ENCODE data around the gene SNTB2.

SNTB2 gene

GRCh38 chr16:69253870-69254341 is 66.9 kb downstream of the SNTB2 start:
- TF ChIP-seq CTCF (conservative IDR thresholded peaks at IDR 0.05) = no peak
- H3K27ac ChIP-seq = peak overlapping the region; percentile 77

- peak overlapping the region; percentile 84; the same call in 1 of the 2 replicates for H3K27ac ChIP-seq
Measured at GRCh38 chr16:69259428-69259764, 72.4 kb downstream of the SNTB2 start.

GRCh38 chr16:69260019-69260418 is 73.1 kb downstream of the SNTB2 start:
- H3K27ac ChIP-seq = peak overlapping the region; percentile 84
- TF ChIP-seq CTCF (conservative IDR thresholded peaks at IDR 0.05) = no peak

- H3K27ac ChIP-seq = peak overlapping the region; percentile 84
- no peak for TF ChIP-seq CTCF (conservative IDR thresholded peaks at IDR 0.05)
Measured at GRCh38 chr16:69260506-69260905, 73.5 kb downstream of the SNTB2 start.

GRCh38 chr16:69266334-69267063 is 79.5 kb downstream of the SNTB2 start:
- H3K27ac ChIP-seq = no peak overlapping the region
- TF ChIP-seq CTCF (conservative IDR thresholded peaks at IDR 0.05) = no peak

- no peak overlapping the region for H3K27ac ChIP-seq
- TF ChIP-seq CTCF (conservative IDR thresholded peaks at IDR 0.05) = no peak
Measured at GRCh38 chr16:69267633-69268032, 80.7 kb downstream of the SNTB2 start.

- TF ChIP-seq CTCF (conservative IDR thresholded peaks at IDR 0.05) = no peak
- H3K27ac ChIP-seq = no peak overlapping the region
Measured at GRCh38 chr16:69270395-69270794, 83.4 kb downstream of the SNTB2 start.

GRCh38 chr16:69270831-69271230 is 83.9 kb downstream of the SNTB2 start:
- H3K27ac ChIP-seq = no peak overlapping the region
- TF ChIP-seq CTCF (conservative IDR thresholded peaks at IDR 0.05) = no peak
